ENCODE data around the gene SCYGR2. TPM values are rescaled to one million over a fixed set of nuclear protein-coding genes. Genes with fewer than 3 reads are reported as not detected.

SCYGR2 gene
- total RNA-seq, 1 donor from 2014 or later: not detected

DNA sequence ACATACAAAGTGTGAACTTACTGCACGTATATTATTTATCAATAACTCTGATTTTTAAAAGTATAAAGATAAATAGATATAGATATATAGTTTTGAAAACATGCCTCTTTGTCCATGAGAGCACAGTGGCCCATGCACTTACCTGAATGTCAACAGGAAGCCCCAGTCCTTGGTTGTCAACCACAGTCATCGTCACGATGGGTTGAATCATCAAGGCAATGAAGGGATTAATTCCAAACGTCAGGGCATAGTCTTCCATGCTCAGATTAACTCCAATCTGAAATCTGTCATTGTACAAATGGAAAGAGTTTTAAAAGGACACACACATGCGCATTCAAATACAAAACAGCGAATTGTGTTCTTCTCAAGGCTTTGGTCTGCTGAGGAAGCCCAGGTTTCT lies 34.1 kb downstream of the SCYGR2 start:
- POLR2A ChIA-PET: no interaction called here
- ATAC-seq (ENCODE audit: low read depth): no peak

GRCh38 chr2:227634201-227634600 lies 35.5 kb downstream of the SCYGR2 start:
- intact Hi-C loops (cut with micrococcal nuclease): no loop called here
- ChIA-PET POLR2A (no interaction called here), CTCF (no interaction called here)

More for the DNA sequence above, 34.1 kb downstream of the SCYGR2 start:
- Mint-ChIP-seq H3K4me1 (no peaks in the 10 kb centered on the region), H3K36me3 (ENCODE audit: low read depth) (no peaks in the 10 kb centered on the region), H3K27ac (no peak overlapping the region), H3K27me3 (peaks cover 14% of the 10 kb centered on the region), H3K4me3 (no peak overlapping the region), H3K9me3 (no peaks in the 10 kb centered on the region)
- intact Hi-C loops (cut with micrococcal nuclease): no loop called here
- no peak for TF ChIP-seq CTCF (IDR thresholded peaks at IDR 0.05)
- CTCF ChIA-PET: no interaction called here
- no peak for DNase-seq

DNA sequence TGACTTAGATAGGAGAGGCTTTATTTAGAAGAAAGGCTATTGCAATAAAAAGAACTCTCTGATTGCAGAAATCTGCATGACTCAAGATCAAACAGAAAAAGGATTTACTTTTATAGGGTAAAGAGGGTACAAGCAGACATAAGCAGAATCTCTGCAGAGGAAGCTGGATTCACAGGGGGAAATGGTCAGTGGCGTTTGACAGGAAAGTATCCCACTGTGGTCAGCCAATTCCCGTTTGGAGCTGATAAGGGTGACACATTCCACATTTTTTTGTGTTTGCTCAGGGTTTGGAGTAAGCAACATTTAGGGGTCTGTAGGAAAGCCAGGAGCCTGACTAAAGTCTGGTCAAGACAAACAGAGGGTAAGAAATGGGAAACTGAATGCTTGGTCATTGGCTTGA lies 44.0 kb downstream of the SCYGR2 start:
- no peak for TF ChIP-seq CTCF (IDR thresholded peaks at IDR 0.05)
- Mint-ChIP-seq H3K4me3 (no peak overlapping the region), H3K36me3 (ENCODE audit: low read depth) (no peaks in the 10 kb centered on the region), H3K4me1 (no peaks in the 10 kb centered on the region), H3K27me3 (no peaks in the 10 kb centered on the region), H3K9me3 (no peaks in the 10 kb centered on the region), H3K27ac (no peak overlapping the region)
- CTCF ChIA-PET: no interaction called here
- DNase-seq: no peak
- intact Hi-C loops (cut with micrococcal nuclease): no loop called here
- ATAC-seq (ENCODE audit: low read depth): no peak
- POLR2A ChIA-PET: no interaction called here

More at GRCh38 chr2:227634201-227634600, 35.5 kb downstream of the SCYGR2 start:
- no peak overlapping the region for H3K4me3 Mint-ChIP-seq
- H3K27ac Mint-ChIP-seq: no peak overlapping the region
- H3K27me3 Mint-ChIP-seq: peaks cover 8% of the 10 kb centered on the region
- TF ChIP-seq CTCF (IDR thresholded peaks at IDR 0.05): no peak
- H3K9me3 Mint-ChIP-seq: no peaks in the 10 kb centered on the region
- no peak for ATAC-seq (ENCODE audit: low read depth)
- no peaks in the 10 kb centered on the region for H3K4me1 Mint-ChIP-seq
- DNase-seq: no peak
- H3K36me3 Mint-ChIP-seq (ENCODE audit: low read depth): no peaks in the 10 kb centered on the region

GRCh38 chr2:227643990-227644551 lies 45.4 kb downstream of the SCYGR2 start:
- intact Hi-C loops (cut with micrococcal nuclease): no loop called here
- no peak overlapping the region for H3K4me3 Mint-ChIP-seq
- no peak for TF ChIP-seq CTCF (IDR thresholded peaks at IDR 0.05)
- POLR2A ChIA-PET: no interaction called here
- CTCF ChIA-PET: interaction anchor here (1.0 kb wide), 1 partner anchor 14 kb away, joined by 5 read pairs; no protein-coding TSS in a partner anchor
- ATAC-seq (ENCODE audit: low read depth): no peak
- H3K36me3 Mint-ChIP-seq (ENCODE audit: low read depth): no peaks in the 10 kb centered on the region
- peaks cover 2% of the 10 kb centered on the region for H3K27me3 Mint-ChIP-seq
- DNase-seq: no peak
- no peaks in the 10 kb centered on the region for H3K4me1 Mint-ChIP-seq
- H3K27ac Mint-ChIP-seq: no peak overlapping the region
- no peaks in the 10 kb centered on the region for H3K9me3 Mint-ChIP-seq

Other genes starting within 250 kb of the SCYGR2 start
- gene TM4SF20, start 219.6 kb upstream of the SCYGR2 start, total RNA-seq: not detected in 2 replicates
- not detected in 2 replicates for gene SCYGR1, start 210.9 kb upstream of the SCYGR2 start, total RNA-seq
- gene AGFG1, start 126.7 kb upstream of the SCYGR2 start, total RNA-seq: 108 and 125 TPM in 2 replicates
- not detected in 2 replicates for gene SCYGR3, start 15.9 kb downstream of the SCYGR2 start, total RNA-seq
- gene SCYGR4, start 18.6 kb downstream of the SCYGR2 start, total RNA-seq: not detected in 2 replicates
- gene SCYGR5, start 67.9 kb downstream of the SCYGR2 start, total RNA-seq: not detected in 2 replicates
- not detected in 2 replicates for gene SLC19A3, start 119.1 kb downstream of the SCYGR2 start, total RNA-seq
- gene SCYGR6, start 125.9 kb downstream of the SCYGR2 start, total RNA-seq: not detected in 2 replicates
- not detected in 2 replicates for gene SCYGR7, start 129.4 kb downstream of the SCYGR2 start, total RNA-seq
- not detected in 2 replicates for gene SCYGR8, start 147.0 kb downstream of the SCYGR2 start, total RNA-seq
- not detected in 2 replicates for gene CCL20, start 214.9 kb downstream of the SCYGR2 start, total RNA-seq

All from activated B cell treated with CpG ODN at 0.5 μM for 24 hours (primary cell).